ENCODE results near the gene ITPK1.

ITPK1 gene

DNA sequence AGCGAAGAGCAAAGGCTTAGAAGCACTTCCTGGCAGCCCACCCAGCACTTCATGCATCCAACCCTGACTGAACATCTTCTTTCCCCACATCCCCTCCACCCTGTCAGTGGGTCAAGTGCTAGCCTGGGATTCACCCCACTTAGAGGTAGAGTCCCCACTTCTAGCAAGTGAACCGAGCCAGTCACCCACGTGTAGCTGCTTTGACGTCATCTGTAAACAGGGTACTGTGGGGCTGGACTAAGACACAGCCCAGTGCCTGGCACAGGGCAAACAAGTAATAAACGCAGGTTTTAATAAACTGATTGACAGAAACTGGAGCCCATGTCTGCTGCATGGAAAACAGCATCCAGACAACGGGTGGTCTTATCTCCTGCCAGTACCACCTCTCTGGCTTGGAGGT lies 61.7 kb downstream of the ITPK1 start:
- Histone ChIP-seq H3K27me3 (ENCODE audit: control insufficient read depth in 1 of 2, insufficient read depth in 2 of 2, low read length in 2 of 2) (no peaks in the 10 kb centered on the region), H3K4me3 (ENCODE audit: low read depth in 1 of 2, low read length in 2 of 2) (no peak overlapping the region), H3K9ac (ENCODE audit: low read length) (no peak overlapping the region), H3K36me3 (ENCODE audit: insufficient read depth, low read length) (no peaks in the 10 kb centered on the region), H3K4me1 (ENCODE audit: insufficient read depth, low read length) (peaks cover 86% of the 10 kb centered on the region), H3K9me3 (ENCODE audit: low read length) (no peaks in the 10 kb centered on the region), H3K27ac (ENCODE audit: low read depth, low read length) (peak overlapping the region; percentile 1)

GRCh38 chr14:93051600-93052546 lies 63.9 kb downstream of the ITPK1 start:
- Histone ChIP-seq H3K9me3 (ENCODE audit: low read length) (no peaks in the 10 kb centered on the region), H3K27ac (ENCODE audit: low read depth, low read length) (peak overlapping the region; percentile 78), H3K4me3 (ENCODE audit: low read depth in 1 of 2, low read length in 2 of 2) (no peak overlapping the region), H3K9ac (ENCODE audit: low read length) (no peak overlapping the region), H3K27me3 (ENCODE audit: control insufficient read depth in 1 of 2, insufficient read depth in 2 of 2, low read length in 2 of 2) (no peaks in the 10 kb centered on the region), H3K36me3 (ENCODE audit: insufficient read depth, low read length) (no peaks in the 10 kb centered on the region), H3K4me1 (ENCODE audit: insufficient read depth, low read length) (peaks cover 86% of the 10 kb centered on the region)

DNA sequence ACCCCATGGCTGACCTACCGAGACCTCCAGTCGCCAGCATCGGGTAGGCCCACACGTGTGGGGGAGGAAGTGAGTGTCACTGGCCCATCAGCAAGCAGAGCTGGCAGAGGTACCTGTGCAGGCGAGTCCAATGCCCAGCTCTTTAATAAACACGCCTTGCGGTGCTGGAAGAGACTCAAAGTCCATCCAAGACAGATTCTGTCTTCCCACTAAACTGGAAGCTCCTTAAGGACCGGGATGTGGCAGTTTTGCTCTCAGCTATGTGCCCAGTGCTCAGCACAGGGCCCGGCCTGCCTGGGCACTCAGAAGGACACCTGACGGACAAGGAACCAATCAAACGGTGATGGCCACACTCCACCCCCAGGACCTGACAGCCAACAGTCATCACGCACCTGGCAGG lies 65.0 kb downstream of the ITPK1 start:
- no peak overlapping the region for H3K4me3 ChIP-seq (ENCODE audit: low read depth in 1 of 2, low read length in 2 of 2)
- H3K9me3 ChIP-seq (ENCODE audit: low read length), result no peaks in the 10 kb centered on the region
- H3K9ac ChIP-seq (ENCODE audit: low read length), result no peak overlapping the region
- peak overlapping the region; percentile 69 for H3K27ac ChIP-seq (ENCODE audit: low read depth, low read length)
- no peaks in the 10 kb centered on the region for H3K27me3 ChIP-seq (ENCODE audit: control insufficient read depth in 1 of 2, insufficient read depth in 2 of 2, low read length in 2 of 2)
- no peaks in the 10 kb centered on the region for H3K36me3 ChIP-seq (ENCODE audit: insufficient read depth, low read length)
- peaks cover 75% of the 10 kb centered on the region for H3K4me1 ChIP-seq (ENCODE audit: insufficient read depth, low read length)

DNA sequence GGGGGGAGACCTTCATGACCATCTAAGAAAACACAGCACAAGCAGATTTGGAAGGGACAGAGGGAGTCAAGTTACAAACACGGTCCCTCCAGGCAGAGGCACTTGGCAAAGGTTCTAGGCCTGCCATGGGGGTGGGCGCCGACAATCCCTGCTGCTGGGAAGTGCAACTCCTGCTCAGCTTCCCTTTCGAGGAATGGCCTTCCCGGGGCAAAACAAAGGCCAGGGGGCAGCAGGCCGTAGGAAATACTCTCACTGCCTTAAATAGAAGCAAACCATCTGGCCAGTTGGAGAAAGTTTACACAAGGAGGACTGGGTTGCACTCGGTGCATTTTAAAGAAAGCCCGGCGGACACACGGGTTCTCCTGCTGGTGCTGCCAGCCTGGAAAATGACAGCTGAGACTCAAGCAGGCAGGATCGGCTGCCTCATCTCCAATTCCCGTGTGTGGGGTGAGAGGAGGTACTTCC lies 65.8 kb downstream of the ITPK1 start:
- peak overlapping the region; percentile 69 for H3K27ac ChIP-seq (ENCODE audit: low read depth, low read length)
- no peaks in the 10 kb centered on the region for H3K36me3 ChIP-seq (ENCODE audit: insufficient read depth, low read length)
- H3K9ac ChIP-seq (ENCODE audit: low read length), result no peak overlapping the region
- H3K9me3 ChIP-seq (ENCODE audit: low read length), result no peaks in the 10 kb centered on the region
- no peak overlapping the region for H3K4me3 ChIP-seq (ENCODE audit: low read depth in 1 of 2, low read length in 2 of 2)
- peaks cover 72% of the 10 kb centered on the region for H3K4me1 ChIP-seq (ENCODE audit: insufficient read depth, low read length)
- no peaks in the 10 kb centered on the region for H3K27me3 ChIP-seq (ENCODE audit: control insufficient read depth in 1 of 2, insufficient read depth in 2 of 2, low read length in 2 of 2)

DNA sequence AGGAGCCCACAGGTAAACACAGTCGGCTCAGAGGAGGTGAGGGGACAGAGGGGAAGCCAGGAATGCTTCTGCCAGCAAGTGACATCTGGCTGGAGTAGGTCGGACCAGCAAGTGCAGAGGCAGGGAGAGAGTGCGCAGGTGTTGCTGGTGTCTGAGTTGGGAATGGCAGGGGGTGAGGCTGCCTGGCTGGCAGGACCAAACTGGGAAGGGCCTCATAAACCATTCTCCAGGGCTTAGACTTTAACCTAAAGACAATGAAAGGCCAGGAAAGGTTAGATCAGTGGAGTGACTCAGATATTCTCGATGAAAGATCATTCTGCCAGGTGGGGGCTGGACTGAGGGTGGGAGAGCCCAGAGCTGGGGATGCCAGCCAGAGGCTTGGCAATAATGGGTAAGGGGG lies 66.4 kb downstream of the ITPK1 start:
- Histone ChIP-seq H3K27ac (ENCODE audit: low read depth, low read length) (peak overlapping the region; percentile 69), H3K4me3 (ENCODE audit: low read depth in 1 of 2, low read length in 2 of 2) (no peak overlapping the region), H3K9ac (ENCODE audit: low read length) (no peak overlapping the region), H3K4me1 (ENCODE audit: insufficient read depth, low read length) (peaks cover 70% of the 10 kb centered on the region), H3K36me3 (ENCODE audit: insufficient read depth, low read length) (no peaks in the 10 kb centered on the region), H3K27me3 (ENCODE audit: control insufficient read depth in 1 of 2, insufficient read depth in 2 of 2, low read length in 2 of 2) (no peaks in the 10 kb centered on the region), H3K9me3 (ENCODE audit: low read length) (no peaks in the 10 kb centered on the region)

- Histone ChIP-seq H3K27ac (ENCODE audit: low read depth, low read length) (no peak overlapping the region), H3K4me3 (ENCODE audit: low read depth in 1 of 2, low read length in 2 of 2) (no peak overlapping the region), H3K4me1 (ENCODE audit: insufficient read depth, low read length) (peaks cover 70% of the 10 kb centered on the region), H3K9ac (ENCODE audit: low read length) (no peak overlapping the region), H3K36me3 (ENCODE audit: insufficient read depth, low read length) (no peaks in the 10 kb centered on the region), H3K27me3 (ENCODE audit: control insufficient read depth in 1 of 2, insufficient read depth in 2 of 2, low read length in 2 of 2) (no peaks in the 10 kb centered on the region), H3K9me3 (ENCODE audit: low read length) (no peaks in the 10 kb centered on the region)
Observed at GRCh38 chr14:93048843-93049242, 66.9 kb downstream of the ITPK1 start.

DNA sequence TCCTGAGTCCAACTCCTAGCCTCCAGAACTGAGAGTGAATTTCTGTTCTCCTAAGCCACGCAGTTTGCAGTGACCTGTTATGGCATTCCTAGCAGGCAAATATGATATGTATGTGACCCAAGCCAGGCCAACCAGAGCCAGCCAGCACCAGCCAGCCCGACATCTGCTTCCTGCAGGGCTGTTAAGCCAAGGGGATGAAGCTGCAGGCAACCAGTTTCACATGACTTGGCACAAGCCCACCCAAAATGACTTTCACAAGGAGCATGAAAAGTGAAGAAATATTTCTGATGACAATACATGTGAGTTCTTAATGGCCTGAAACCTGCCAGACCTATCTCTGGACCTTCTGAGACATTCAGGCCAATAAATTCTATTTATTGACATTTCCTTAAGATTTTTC lies 68.1 kb downstream of the ITPK1 start:
- no peak overlapping the region for H3K9ac ChIP-seq (ENCODE audit: low read length)
- H3K36me3 ChIP-seq (ENCODE audit: insufficient read depth, low read length), result no peaks in the 10 kb centered on the region
- no peaks in the 10 kb centered on the region for H3K9me3 ChIP-seq (ENCODE audit: low read length)
- H3K27ac ChIP-seq (ENCODE audit: low read depth, low read length), result no peak overlapping the region
- H3K4me1 ChIP-seq (ENCODE audit: insufficient read depth, low read length), result peaks cover 74% of the 10 kb centered on the region
- H3K27me3 ChIP-seq (ENCODE audit: control insufficient read depth in 1 of 2, insufficient read depth in 2 of 2, low read length in 2 of 2), result no peaks in the 10 kb centered on the region
- no peak overlapping the region for H3K4me3 ChIP-seq (ENCODE audit: low read depth in 1 of 2, low read length in 2 of 2)

DNA sequence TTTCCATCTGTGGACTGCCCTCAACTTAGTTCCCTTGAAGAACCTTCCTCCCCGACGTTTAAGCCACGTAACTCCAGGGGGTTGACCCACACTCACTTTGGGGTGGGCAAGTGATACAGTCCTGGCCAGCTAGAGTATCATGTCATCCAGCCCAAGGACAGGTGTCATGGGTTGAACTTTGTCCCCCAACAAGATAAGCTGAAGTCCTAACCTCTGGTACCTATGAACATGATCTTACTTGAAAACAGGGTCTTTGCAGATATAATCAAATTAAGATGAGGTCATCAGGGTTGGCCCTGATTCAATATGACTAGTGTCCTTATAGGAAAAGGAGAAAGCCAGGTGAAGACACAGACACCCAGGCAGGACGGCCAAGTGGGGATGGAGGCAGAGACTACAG lies 68.6 kb downstream of the ITPK1 start:
- Histone ChIP-seq H3K9me3 (ENCODE audit: low read length) (no peaks in the 10 kb centered on the region), H3K4me1 (ENCODE audit: insufficient read depth, low read length) (peaks cover 69% of the 10 kb centered on the region), H3K27me3 (ENCODE audit: control insufficient read depth in 1 of 2, insufficient read depth in 2 of 2, low read length in 2 of 2) (no peaks in the 10 kb centered on the region), H3K4me3 (ENCODE audit: low read depth in 1 of 2, low read length in 2 of 2) (no peak overlapping the region), H3K36me3 (ENCODE audit: insufficient read depth, low read length) (no peaks in the 10 kb centered on the region), H3K9ac (ENCODE audit: low read length) (no peak overlapping the region), H3K27ac (ENCODE audit: low read depth, low read length) (no peak overlapping the region)

DNA sequence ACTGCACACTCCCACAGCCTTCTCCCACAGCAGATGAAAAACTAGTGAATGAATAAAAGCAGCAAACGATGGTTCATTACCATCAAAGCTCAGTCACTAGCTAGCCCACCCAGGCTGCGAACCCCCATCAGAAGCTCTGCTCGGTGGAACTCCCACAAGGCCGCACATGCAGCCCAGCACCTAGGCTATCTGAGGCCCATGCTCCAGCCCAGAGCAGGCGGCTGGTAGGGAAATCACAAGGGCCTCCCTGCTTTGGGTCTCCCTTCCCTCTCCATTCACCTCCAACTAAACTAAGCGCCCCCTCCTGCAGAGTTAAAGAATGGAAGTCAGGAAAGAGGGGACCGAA lies 69.0 kb downstream of the ITPK1 start:
- Histone ChIP-seq H3K9me3 (ENCODE audit: low read length) (no peaks in the 10 kb centered on the region), H3K9ac (ENCODE audit: low read length) (no peak overlapping the region), H3K27ac (ENCODE audit: low read depth, low read length) (no peak overlapping the region), H3K4me1 (ENCODE audit: insufficient read depth, low read length) (peaks cover 67% of the 10 kb centered on the region), H3K27me3 (ENCODE audit: control insufficient read depth in 1 of 2, insufficient read depth in 2 of 2, low read length in 2 of 2) (no peaks in the 10 kb centered on the region), H3K4me3 (ENCODE audit: low read depth in 1 of 2, low read length in 2 of 2) (no peak overlapping the region), H3K36me3 (ENCODE audit: insufficient read depth, low read length) (no peaks in the 10 kb centered on the region)

GRCh38 chr14:93045965-93046704 lies 69.6 kb downstream of the ITPK1 start:
- Histone ChIP-seq H3K4me1 (ENCODE audit: insufficient read depth, low read length) (peaks cover 67% of the 10 kb centered on the region), H3K9ac (ENCODE audit: low read length) (no peak overlapping the region), H3K27me3 (ENCODE audit: control insufficient read depth in 1 of 2, insufficient read depth in 2 of 2, low read length in 2 of 2) (no peaks in the 10 kb centered on the region), H3K4me3 (ENCODE audit: low read depth in 1 of 2, low read length in 2 of 2) (no peak overlapping the region), H3K27ac (ENCODE audit: low read depth, low read length) (no peak overlapping the region), H3K9me3 (ENCODE audit: low read length) (no peaks in the 10 kb centered on the region), H3K36me3 (ENCODE audit: insufficient read depth, low read length) (no peaks in the 10 kb centered on the region)

DNA sequence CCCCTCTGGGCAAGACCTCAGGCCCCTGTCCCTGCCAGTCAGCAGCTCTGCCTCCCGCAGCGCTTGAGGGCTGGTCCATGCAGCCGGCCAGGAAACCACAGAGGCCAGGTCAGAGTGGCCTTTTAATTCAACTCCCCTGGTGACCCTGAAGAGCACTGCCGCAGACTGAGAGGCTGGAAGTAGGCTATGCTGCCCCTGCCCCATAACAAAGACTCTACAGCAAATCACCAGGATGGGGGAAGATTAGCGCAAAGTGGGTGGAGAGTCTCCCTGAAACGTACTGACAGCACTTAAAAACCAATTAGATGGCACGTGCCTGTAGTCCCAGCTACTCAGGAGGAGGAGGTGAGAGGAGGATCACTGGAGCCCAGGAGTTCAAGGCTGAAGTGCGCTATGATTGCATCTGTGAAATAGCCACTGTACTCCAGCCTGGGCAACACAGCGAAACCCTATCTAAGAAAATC lies 70.5 kb downstream of the ITPK1 start:
- H3K36me3 ChIP-seq (ENCODE audit: insufficient read depth, low read length), result no peaks in the 10 kb centered on the region
- no peak overlapping the region for H3K27ac ChIP-seq (ENCODE audit: low read depth, low read length)
- H3K9ac ChIP-seq (ENCODE audit: low read length), result no peak overlapping the region
- no peak overlapping the region for H3K4me3 ChIP-seq (ENCODE audit: low read depth in 1 of 2, low read length in 2 of 2)
- no peaks in the 10 kb centered on the region for H3K27me3 ChIP-seq (ENCODE audit: control insufficient read depth in 1 of 2, insufficient read depth in 2 of 2, low read length in 2 of 2)
- H3K4me1 ChIP-seq (ENCODE audit: insufficient read depth, low read length), result peaks cover 67% of the 10 kb centered on the region
- no peaks in the 10 kb centered on the region for H3K9me3 ChIP-seq (ENCODE audit: low read length)

All from muscle layer of colon (tissue), 2 donors.